WTC11 (cell line): ENCODE data around the gene ATXN1L. TPM values are rescaled to one million over a fixed set of nuclear protein-coding genes. Genes with fewer than 3 reads are reported as not detected.
A peak's percentile ranks its signal among the peaks of the same experiment; 100 is the strongest.

Source experiments
- CREM ChIP-seq: sonication (generic); formaldehyde crosslinking; IDR thresholded peaks from 2 replicates; pipeline ENCODE4 v1.8.1; 2022; ENCODE audit warnings: mild to moderate bottlenecking, missing genetic modification reagents, moderate library complexity
- FOXJ3 ChIP-seq: sonication (generic); formaldehyde crosslinking; IDR thresholded peaks from 2 replicates; pipeline ENCODE4 v1.9.0; 2021; ENCODE audit warnings: missing genetic modification reagents, mild to moderate bottlenecking, borderline replicate concordance
- FOXK1 ChIP-seq: sonication (generic); formaldehyde crosslinking; IDR thresholded peaks from 2 replicates; pipeline ENCODE4 v1.8.0; 2022; ENCODE audit warnings: mild to moderate bottlenecking, moderate library complexity, missing genetic modification reagents
- GTF2I ChIP-seq: fragments of 250-450 bp; sonication (Bioruptor Pico); conservative IDR thresholded peaks from 2 replicates; pipeline ENCODE4 v1.4.0; 2021; ENCODE audit warnings: mild to moderate bottlenecking
- HMGA2 ChIP-seq: fragments of 250-450 bp; sonication (Bioruptor Pico); IDR thresholded peaks from 2 replicates; pipeline ENCODE4 v1.4.0; 2021; ENCODE audit warnings: mild to moderate bottlenecking, moderate library complexity
- JUN ChIP-seq: sonication (generic); formaldehyde crosslinking; IDR thresholded peaks from 2 replicates; pipeline ENCODE4 v1.8.0; 2023; ENCODE audit warnings: mild to moderate bottlenecking, missing genetic modification reagents
- PRRX2 ChIP-seq: fragments of 250-450 bp; sonication (Bioruptor Pico); IDR thresholded peaks from 2 replicates; pipeline ENCODE4 v1.8.0; 2021; ENCODE audit warnings: mild to moderate bottlenecking
- SMAD4 ChIP-seq: sonication (generic); formaldehyde crosslinking; IDR thresholded peaks from 2 replicates; pipeline ENCODE4 v1.8.0; 2022; ENCODE audit warnings: mild to moderate bottlenecking, missing genetic modification reagents
- TCF7 ChIP-seq: sonication (generic); formaldehyde crosslinking; IDR thresholded peaks from 2 replicates; pipeline ENCODE4 v1.8.0; 2022; ENCODE audit warnings: mild to moderate bottlenecking, low read depth, missing genetic modification reagents, moderate library complexity
- TEAD1 ChIP-seq: sonication (generic); formaldehyde crosslinking; IDR thresholded peaks from 2 replicates; pipeline ENCODE4 v1.8.0; 2022; ENCODE audit warnings: mild to moderate bottlenecking, missing genetic modification reagents
- ZBTB21 ChIP-seq: sonication (generic); formaldehyde crosslinking; IDR thresholded peaks from 2 replicates; pipeline ENCODE4 v1.8.1; 2023; ENCODE audit warnings: mild to moderate bottlenecking, missing genetic modification reagents, borderline replicate concordance
- ZNF121 ChIP-seq: sonication (generic); formaldehyde crosslinking; IDR thresholded peaks from 2 replicates; pipeline ENCODE4 v1.8.0; 2023; ENCODE audit warnings: missing genetic modification reagents
- ZNF219 ChIP-seq: sonication (generic); formaldehyde crosslinking; IDR thresholded peaks from 2 replicates; pipeline ENCODE4 v1.8.0; 2023; ENCODE audit warnings: missing genetic modification reagents, mild to moderate bottlenecking, borderline replicate concordance
- ZNF317 ChIP-seq: sonication (generic); formaldehyde crosslinking; IDR thresholded peaks from 2 replicates; pipeline ENCODE4 v1.8.1; 2023; ENCODE audit warnings: low read depth, mild to moderate bottlenecking, moderate library complexity, missing genetic modification reagents, borderline replicate concordance
- ZNF396 ChIP-seq: fragments of 250-450 bp; sonication (Bioruptor Pico); IDR thresholded peaks from 2 replicates; pipeline ENCODE4 v1.8.0; 2021; ENCODE audit warnings: mild to moderate bottlenecking, moderate library complexity, borderline replicate concordance
- ZNF671 ChIP-seq: fragments of 250-450 bp; sonication (Bioruptor Pico); IDR thresholded peaks from 2 replicates; pipeline ENCODE4 v1.8.0; 2021; ENCODE audit warnings: mild to moderate bottlenecking
- total RNA-seq: library from RNA; stranded (reverse); gene quantifications from 3 replicates; pipeline ENCODE4 v1.2.3, GENCODE V29; 2021
- TF ChIP-seq, protein P1 (sequence below): sonication (generic); formaldehyde crosslinking; IDR thresholded peaks from 2 replicates; pipeline ENCODE4 v1.8.0; 2023; ENCODE audit warnings: missing genetic modification reagents
- TF ChIP-seq, protein P2 (sequence below): fragments of 250-450 bp; sonication (Bioruptor Pico); IDR thresholded peaks from 2 replicates; pipeline ENCODE4 v1.8.0; 2021; ENCODE audit warnings: mild to moderate bottlenecking
- TF ChIP-seq, protein P3 (sequence below): sonication (generic); formaldehyde crosslinking; IDR thresholded peaks from 2 replicates; pipeline ENCODE4 v1.8.1; 2023; ENCODE audit warnings: mild to moderate bottlenecking, missing genetic modification reagents
- TF ChIP-seq, protein P4 (sequence below): fragments of 250-450 bp; sonication (Bioruptor Pico); conservative IDR thresholded peaks from 2 replicates; pipeline ENCODE4 v1.9.0; 2021; ENCODE audit warnings: mild to moderate bottlenecking
- TF ChIP-seq, protein P5 (sequence below): fragments of 250-450 bp; sonication (Bioruptor Pico); IDR thresholded peaks from 2 replicates; pipeline ENCODE4 v1.9.0; 2021; ENCODE audit warnings: mild to moderate bottlenecking
- TF ChIP-seq, protein P6 (sequence below): fragments of 250-450 bp; sonication (Bioruptor Pico); IDR thresholded peaks from 2 replicates; pipeline ENCODE4 v2.1.2; 2022; ENCODE audit warnings: mild to moderate bottlenecking, moderate library complexity
- TF ChIP-seq, protein P7 (sequence below): sonication (generic); formaldehyde crosslinking; IDR thresholded peaks from 2 replicates; pipeline ENCODE4 v1.8.1; 2023; ENCODE audit warnings: mild to moderate bottlenecking, missing genetic modification reagents, moderate library complexity
- TF ChIP-seq, protein P8 (sequence below): sonication (generic); formaldehyde crosslinking; IDR thresholded peaks from 2 replicates; pipeline ENCODE4 v1.8.0; 2022; ENCODE audit warnings: mild to moderate bottlenecking, missing genetic modification reagents
- TF ChIP-seq, protein P9 (sequence below): sonication (generic); formaldehyde crosslinking; IDR thresholded peaks from 2 replicates; pipeline ENCODE4 v1.8.0; 2022; ENCODE audit warnings: mild to moderate bottlenecking, missing genetic modification reagents

The ATXN1L gene
- total RNA-seq, 1 experiment from 2014 or later, result 23.2 TPM

DNA sequence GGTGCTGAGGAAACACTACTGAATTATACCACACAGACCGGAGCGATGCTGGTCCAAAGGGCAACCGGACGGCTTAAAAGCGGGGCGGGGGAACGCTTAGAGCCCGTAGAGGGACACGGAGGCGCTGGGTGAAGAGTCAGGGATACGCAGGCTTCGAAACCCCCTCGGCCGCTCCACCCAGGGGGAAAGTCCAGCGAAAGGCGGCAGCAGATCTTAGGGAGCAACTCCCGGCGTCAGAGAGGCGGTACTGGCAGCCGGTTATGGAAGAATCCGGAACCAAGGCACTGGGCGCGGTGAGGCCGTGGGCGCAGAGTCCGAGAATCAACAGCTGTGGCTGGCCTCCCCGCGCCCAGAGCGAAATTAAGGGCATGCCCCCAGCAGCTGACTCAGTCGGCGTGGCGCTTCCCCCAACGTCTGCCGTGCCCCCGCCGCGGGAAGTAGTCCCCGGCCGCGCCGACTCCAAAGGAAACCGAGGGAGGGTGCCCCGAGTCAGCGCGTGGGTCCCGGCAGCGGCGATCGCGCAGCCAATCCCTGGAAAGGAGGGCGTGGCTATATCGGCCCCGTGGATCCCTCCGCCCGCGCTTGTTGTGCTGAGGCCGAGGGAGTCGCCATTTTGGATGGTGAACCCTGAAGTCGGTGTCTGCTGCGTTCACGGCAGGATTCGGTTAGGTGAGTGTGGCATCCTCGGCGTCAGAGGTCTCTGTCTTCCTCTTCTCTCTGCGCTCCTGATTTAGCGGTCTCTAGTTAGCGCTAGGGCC lies 49.3 kb downstream of the ATXN1L start, which contains the start of gene IST1 (continued):
- TF ChIP-seq, protein P1, sequence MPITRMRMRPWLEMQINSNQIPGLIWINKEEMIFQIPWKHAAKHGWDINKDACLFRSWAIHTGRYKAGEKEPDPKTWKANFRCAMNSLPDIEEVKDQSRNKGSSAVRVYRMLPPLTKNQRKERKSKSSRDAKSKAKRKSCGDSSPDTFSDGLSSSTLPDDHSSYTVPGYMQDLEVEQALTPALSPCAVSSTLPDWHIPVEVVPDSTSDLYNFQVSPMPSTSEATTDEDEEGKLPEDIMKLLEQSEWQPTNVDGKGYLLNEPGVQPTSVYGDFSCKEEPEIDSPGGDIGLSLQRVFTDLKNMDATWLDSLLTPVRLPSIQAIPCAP (CRISPR knock-in tag), result no peak; the same call in 1 of the 2 replicates
- TF ChIP-seq TEAD1 (CRISPR knock-in tag) (peak; percentile 92), HMGA2 (no peak), PRRX2 (no peak), FOXK1 (CRISPR knock-in tag) (peak; percentile 93), ZNF121 (CRISPR knock-in tag) (no peak), SMAD4 (CRISPR knock-in tag) (peak; percentile 73; the same call in 1 of the 2 replicates), ZNF671 (CRISPR knock-in tag) (no peak), ZNF396 (no peak), CREM (CRISPR knock-in tag) (peak; percentile 55; the same call in 1 of the 2 replicates), ZNF317 (no peak), FOXJ3 (CRISPR knock-in tag) (no peak), ZNF219 (CRISPR knock-in tag) (peak; percentile 89; the same call in 1 of the 2 replicates), ZBTB21 (CRISPR knock-in tag) (peak; percentile 28), TCF7 (CRISPR knock-in tag) (no peak), GTF2I (no peak), JUN (peak; percentile 77)
- TF ChIP-seq, protein P2, sequence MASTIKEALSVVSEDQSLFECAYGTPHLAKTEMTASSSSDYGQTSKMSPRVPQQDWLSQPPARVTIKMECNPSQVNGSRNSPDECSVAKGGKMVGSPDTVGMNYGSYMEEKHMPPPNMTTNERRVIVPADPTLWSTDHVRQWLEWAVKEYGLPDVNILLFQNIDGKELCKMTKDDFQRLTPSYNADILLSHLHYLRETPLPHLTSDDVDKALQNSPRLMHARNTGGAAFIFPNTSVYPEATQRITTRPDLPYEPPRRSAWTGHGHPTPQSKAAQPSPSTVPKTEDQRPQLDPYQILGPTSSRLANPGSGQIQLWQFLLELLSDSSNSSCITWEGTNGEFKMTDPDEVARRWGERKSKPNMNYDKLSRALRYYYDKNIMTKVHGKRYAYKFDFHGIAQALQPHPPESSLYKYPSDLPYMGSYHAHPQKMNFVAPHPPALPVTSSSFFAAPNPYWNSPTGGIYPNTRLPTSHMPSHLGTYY (CRISPR knock-in tag), result 0 out of 2 replicates have a peak, but pooled peaks have one; percentile 35
- TF ChIP-seq, protein P3, sequence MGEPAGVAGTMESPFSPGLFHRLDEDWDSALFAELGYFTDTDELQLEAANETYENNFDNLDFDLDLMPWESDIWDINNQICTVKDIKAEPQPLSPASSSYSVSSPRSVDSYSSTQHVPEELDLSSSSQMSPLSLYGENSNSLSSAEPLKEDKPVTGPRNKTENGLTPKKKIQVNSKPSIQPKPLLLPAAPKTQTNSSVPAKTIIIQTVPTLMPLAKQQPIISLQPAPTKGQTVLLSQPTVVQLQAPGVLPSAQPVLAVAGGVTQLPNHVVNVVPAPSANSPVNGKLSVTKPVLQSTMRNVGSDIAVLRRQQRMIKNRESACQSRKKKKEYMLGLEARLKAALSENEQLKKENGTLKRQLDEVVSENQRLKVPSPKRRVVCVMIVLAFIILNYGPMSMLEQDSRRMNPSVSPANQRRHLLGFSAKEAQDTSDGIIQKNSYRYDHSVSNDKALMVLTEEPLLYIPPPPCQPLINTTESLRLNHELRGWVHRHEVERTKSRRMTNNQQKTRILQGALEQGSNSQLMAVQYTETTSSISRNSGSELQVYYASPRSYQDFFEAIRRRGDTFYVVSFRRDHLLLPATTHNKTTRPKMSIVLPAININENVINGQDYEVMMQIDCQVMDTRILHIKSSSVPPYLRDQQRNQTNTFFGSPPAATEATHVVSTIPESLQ, result no peak
- TF ChIP-seq, protein P4, sequence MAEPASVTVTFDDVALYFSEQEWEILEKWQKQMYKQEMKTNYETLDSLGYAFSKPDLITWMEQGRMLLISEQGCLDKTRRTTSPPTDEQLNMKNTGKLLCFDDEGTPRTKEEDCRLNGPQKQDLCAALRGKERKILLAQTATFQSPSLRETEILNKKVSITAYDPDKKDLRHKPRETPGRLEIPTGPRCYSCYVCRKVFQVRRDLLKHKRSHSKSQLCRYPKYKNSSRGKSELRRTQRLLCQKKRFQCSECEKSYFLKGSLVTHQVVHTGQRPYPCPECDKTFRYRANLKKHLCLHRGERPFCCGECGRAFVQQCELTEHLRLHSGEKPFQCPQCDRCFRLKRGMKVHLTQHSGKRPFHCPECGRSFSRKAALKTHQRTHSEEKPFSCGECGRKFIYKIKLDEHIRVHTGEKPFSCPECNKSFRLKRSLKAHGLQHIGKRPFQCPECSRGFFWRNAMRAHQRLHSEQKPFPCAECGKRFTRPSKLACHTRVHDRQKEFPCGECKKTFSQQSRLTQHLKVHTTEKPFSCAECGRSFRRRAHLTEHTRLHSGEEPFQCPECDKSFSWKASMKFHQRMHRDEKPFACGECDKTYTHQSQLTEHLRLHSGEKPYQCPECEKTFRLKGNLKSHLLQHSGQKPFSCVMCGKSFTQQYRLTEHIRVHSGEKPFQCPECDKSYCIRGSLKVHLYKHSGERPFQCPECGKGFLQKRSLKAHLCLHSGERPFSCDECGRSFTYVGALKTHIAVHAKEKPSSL, result no peak
- TF ChIP-seq, protein P5, sequence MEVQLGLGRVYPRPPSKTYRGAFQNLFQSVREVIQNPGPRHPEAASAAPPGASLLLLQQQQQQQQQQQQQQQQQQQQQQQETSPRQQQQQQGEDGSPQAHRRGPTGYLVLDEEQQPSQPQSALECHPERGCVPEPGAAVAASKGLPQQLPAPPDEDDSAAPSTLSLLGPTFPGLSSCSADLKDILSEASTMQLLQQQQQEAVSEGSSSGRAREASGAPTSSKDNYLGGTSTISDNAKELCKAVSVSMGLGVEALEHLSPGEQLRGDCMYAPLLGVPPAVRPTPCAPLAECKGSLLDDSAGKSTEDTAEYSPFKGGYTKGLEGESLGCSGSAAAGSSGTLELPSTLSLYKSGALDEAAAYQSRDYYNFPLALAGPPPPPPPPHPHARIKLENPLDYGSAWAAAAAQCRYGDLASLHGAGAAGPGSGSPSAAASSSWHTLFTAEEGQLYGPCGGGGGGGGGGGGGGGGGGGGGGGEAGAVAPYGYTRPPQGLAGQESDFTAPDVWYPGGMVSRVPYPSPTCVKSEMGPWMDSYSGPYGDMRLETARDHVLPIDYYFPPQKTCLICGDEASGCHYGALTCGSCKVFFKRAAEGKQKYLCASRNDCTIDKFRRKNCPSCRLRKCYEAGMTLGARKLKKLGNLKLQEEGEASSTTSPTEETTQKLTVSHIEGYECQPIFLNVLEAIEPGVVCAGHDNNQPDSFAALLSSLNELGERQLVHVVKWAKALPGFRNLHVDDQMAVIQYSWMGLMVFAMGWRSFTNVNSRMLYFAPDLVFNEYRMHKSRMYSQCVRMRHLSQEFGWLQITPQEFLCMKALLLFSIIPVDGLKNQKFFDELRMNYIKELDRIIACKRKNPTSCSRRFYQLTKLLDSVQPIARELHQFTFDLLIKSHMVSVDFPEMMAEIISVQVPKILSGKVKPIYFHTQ (CRISPR knock-in tag), result no peak
- TF ChIP-seq, protein P6, sequence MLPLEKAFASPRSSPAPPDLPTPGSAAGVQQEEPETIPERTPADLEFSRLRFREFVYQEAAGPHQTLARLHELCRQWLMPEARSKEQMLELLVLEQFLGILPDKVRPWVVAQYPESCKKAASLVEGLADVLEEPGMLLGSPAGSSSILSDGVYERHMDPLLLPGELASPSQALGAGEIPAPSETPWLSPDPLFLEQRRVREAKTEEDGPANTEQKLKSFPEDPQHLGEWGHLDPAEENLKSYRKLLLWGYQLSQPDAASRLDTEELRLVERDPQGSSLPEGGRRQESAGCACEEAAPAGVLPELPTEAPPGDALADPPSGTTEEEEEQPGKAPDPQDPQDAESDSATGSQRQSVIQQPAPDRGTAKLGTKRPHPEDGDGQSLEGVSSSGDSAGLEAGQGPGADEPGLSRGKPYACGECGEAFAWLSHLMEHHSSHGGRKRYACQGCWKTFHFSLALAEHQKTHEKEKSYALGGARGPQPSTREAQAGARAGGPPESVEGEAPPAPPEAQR (CRISPR knock-in tag), result no peak
- TF ChIP-seq, protein P7, sequence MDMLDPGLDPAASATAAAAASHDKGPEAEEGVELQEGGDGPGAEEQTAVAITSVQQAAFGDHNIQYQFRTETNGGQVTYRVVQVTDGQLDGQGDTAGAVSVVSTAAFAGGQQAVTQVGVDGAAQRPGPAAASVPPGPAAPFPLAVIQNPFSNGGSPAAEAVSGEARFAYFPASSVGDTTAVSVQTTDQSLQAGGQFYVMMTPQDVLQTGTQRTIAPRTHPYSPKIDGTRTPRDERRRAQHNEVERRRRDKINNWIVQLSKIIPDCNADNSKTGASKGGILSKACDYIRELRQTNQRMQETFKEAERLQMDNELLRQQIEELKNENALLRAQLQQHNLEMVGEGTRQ (CRISPR knock-in tag), result peak; percentile 57
- TF ChIP-seq, protein P8, sequence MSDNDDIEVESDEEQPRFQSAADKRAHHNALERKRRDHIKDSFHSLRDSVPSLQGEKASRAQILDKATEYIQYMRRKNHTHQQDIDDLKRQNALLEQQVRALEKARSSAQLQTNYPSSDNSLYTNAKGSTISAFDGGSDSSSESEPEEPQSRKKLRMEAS, result peak; percentile 95
- TF ChIP-seq, protein P9, sequence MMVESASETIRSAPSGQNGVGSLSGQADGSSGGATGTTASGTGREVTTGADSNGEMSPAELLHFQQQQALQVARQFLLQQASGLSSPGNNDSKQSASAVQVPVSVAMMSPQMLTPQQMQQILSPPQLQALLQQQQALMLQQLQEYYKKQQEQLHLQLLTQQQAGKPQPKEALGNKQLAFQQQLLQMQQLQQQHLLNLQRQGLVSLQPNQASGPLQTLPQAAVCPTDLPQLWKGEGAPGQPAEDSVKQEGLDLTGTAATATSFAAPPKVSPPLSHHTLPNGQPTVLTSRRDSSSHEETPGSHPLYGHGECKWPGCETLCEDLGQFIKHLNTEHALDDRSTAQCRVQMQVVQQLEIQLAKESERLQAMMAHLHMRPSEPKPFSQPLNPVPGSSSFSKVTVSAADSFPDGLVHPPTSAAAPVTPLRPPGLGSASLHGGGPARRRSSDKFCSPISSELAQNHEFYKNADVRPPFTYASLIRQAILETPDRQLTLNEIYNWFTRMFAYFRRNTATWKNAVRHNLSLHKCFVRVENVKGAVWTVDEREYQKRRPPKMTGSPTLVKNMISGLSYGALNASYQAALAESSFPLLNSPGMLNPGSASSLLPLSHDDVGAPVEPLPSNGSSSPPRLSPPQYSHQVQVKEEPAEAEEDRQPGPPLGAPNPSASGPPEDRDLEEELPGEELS, result peak; percentile 87
